Peyer's patch (tissue), 4 donors: ENCODE results near the gene NELL1. TPM values are rescaled to one million over a fixed set of nuclear protein-coding genes. Genes with fewer than 3 reads are reported as not detected.

Experiments used
- DNase-seq, 3 donors: peaks; one replicate each; pipeline ENCODE4 v3.0.0-alpha.2; 2017 to 2019
- H3K27ac ChIP-seq, 4 donors: fragments of 200-600 bp; sonication (generic); one replicate each; pipeline ENCODE4 v1.5.1; 2016 to 2019
- H3K27me3 ChIP-seq, 2 donors: fragments of 200-600 bp; sonication (generic); one replicate each; pipeline ENCODE4 v1.5.1; 2019
- H3K36me3 ChIP-seq, 3 donors: fragments of 200-600 bp; sonication (generic); one replicate each; pipeline ENCODE4 v1.5.1; 2016 to 2019
- H3K4me1 ChIP-seq, 4 donors: fragments of 200-600 bp; sonication (generic); one replicate each; pipeline ENCODE4 v1.5.1; 2016 to 2019
- H3K4me3 ChIP-seq, 4 donors: fragments of 200-600 bp; sonication (generic); 1 replicate in 3 of 4; 2 replicates in 1 of 4; pipeline ENCODE4 v1.5.1; 2016 to 2019; ENCODE audit warnings: mild to moderate bottlenecking in 1 of 4
- H3K9me3 ChIP-seq, 4 donors: fragments of 200-600 bp; sonication (generic); one replicate each; pipeline ENCODE4 v1.5.1; 2016 to 2019; ENCODE audit warnings: mild to moderate bottlenecking in 1 of 4
- CTCF ChIP-seq, 6 experiments: fragments of 450-650 bp in 4 of 6; fragments of 200-600 bp in 2 of 6; sonication (generic) in 1 of 6; IDR thresholded peaks; one replicate each; pipeline ENCODE4 v1.5.1; 2017 to 2019; ENCODE audit warnings: antibody characterized with exemption in 6 of 6, mild to moderate bottlenecking in 3 of 6, moderate library complexity in 1 of 6
- POLR2A ChIP-seq, 2 donors: fragments of 450-650 bp; IDR thresholded peaks; one replicate each; pipeline ENCODE4 v1.5.1; 2017; ENCODE audit warnings: antibody characterized with exemption in 2 of 2, mild to moderate bottlenecking in 2 of 2, moderate library complexity in 2 of 2
- total RNA-seq, 4 donors: library from RNA; depleted of rRNA; stranded (reverse); fragments of >200 nt; gene quantifications; one replicate each; pipeline ENCODE4 v1.1.0, GENCODE V29; 2016

NELL1 gene
- total RNA-seq, 4 donors from 2014 or later = not detected

GRCh38 chr11:21412652-21413383 is 743.4 kb downstream of the NELL1 start:
- H3K9me3 ChIP-seq = no peaks in the 10 kb centered on the region
- no peaks in the 10 kb centered on the region for H3K27me3 ChIP-seq
- H3K4me3 ChIP-seq = no peak overlapping the region
- TF ChIP-seq CTCF (IDR thresholded peaks at IDR 0.05) = no peak
- no peak for TF ChIP-seq POLR2A (IDR thresholded peaks at IDR 0.05)
- no peak for DNase-seq
- H3K4me1 ChIP-seq = no peaks in the 10 kb centered on the region
- no peaks in the 10 kb centered on the region for H3K36me3 ChIP-seq
- H3K27ac ChIP-seq = no peak overlapping the region

GRCh38 chr11:21414953-21415352 is 745.6 kb downstream of the NELL1 start:
- DNase-seq = no peak
- Histone ChIP-seq H3K4me1 (no peaks in the 10 kb centered on the region), H3K27me3 (no peaks in the 10 kb centered on the region), H3K4me3 (no peak overlapping the region), H3K9me3 (no peaks in the 10 kb centered on the region), H3K27ac (no peak overlapping the region), H3K36me3 (no peaks in the 10 kb centered on the region)
- TF ChIP-seq POLR2A (IDR thresholded peaks at IDR 0.05) (no peak), CTCF (IDR thresholded peaks at IDR 0.05) (no peak)

GRCh38 chr11:21415606-21416005 is 746.2 kb downstream of the NELL1 start:
- no peak for DNase-seq
- no peaks in the 10 kb centered on the region for H3K27me3 ChIP-seq
- TF ChIP-seq POLR2A (IDR thresholded peaks at IDR 0.05) = no peak
- no peak for TF ChIP-seq CTCF (IDR thresholded peaks at IDR 0.05)
- H3K9me3 ChIP-seq = no peaks in the 10 kb centered on the region
- H3K4me1 ChIP-seq = no peaks in the 10 kb centered on the region
- H3K27ac ChIP-seq = no peak overlapping the region
- H3K36me3 ChIP-seq = no peaks in the 10 kb centered on the region
- H3K4me3 ChIP-seq = no peak overlapping the region

- TF ChIP-seq CTCF (IDR thresholded peaks at IDR 0.05) (no peak), POLR2A (IDR thresholded peaks at IDR 0.05) (no peak)
Observed at GRCh38 chr11:21421711-21422329, 752.4 kb downstream of the NELL1 start.

GRCh38 chr11:21426931-21427330 is 757.5 kb downstream of the NELL1 start:
- Histone ChIP-seq H3K27me3 (no peaks in the 10 kb centered on the region), H3K36me3 (no peaks in the 10 kb centered on the region), H3K4me3 (no peak overlapping the region), H3K4me1 (no peaks in the 10 kb centered on the region), H3K9me3 (no peaks in the 10 kb centered on the region), H3K27ac (no peak overlapping the region)
- TF ChIP-seq POLR2A (IDR thresholded peaks at IDR 0.05) (no peak), CTCF (IDR thresholded peaks at IDR 0.05) (no peak)
- no peak for DNase-seq

More at GRCh38 chr11:21421711-21422329, 752.4 kb downstream of the NELL1 start:
- Histone ChIP-seq H3K9me3 (no peaks in the 10 kb centered on the region), H3K27ac (no peak overlapping the region), H3K27me3 (no peaks in the 10 kb centered on the region), H3K4me1 (no peaks in the 10 kb centered on the region), H3K4me3 (no peak overlapping the region), H3K36me3 (no peaks in the 10 kb centered on the region)
- DNase-seq = no peak
